COR-L47 (cell line): ENCODE data around the gene ATF1.
"Not testable (repeated sequence)": the region's sequence is repeated elsewhere in the genome, so short reads cannot be mapped to it uniquely, and the experiment has no call there.

Experiments used
- DNase-seq: peaks from one replicate; lab custom pipeline; 2025; lab: John Stamatoyannopoulos, UW

The ATF1 gene

GRCh38 chr12:50799908-50800307 is 36.0 kb downstream of the ATF1 start:
- no peak for DNase-seq

GRCh38 chr12:50803230-50803875 is 39.5 kb downstream of the ATF1 start:
- no peak for DNase-seq

- no peak for DNase-seq
These were observed 42.3 kb downstream of the ATF1 start for GRCh38 chr12:50806176-50806575.

- not testable (repeated sequence) for DNase-seq
These were observed 45.2 kb downstream of the ATF1 start for GRCh38 chr12:50809131-50809530.

- not testable (repeated sequence) for DNase-seq
These were observed 51.0 kb downstream of the ATF1 start for GRCh38 chr12:50814921-50815320.

GRCh38 chr12:50820177-50820576 is 56.3 kb downstream of the ATF1 start:
- DNase-seq = no peak

- DNase-seq = no peak
These were observed 58.2 kb downstream of the ATF1 start for GRCh38 chr12:50822082-50822481.

- DNase-seq = not testable (repeated sequence)
These were observed 59.8 kb downstream of the ATF1 start for GRCh38 chr12:50823724-50824123.

- DNase-seq = no peak
These were observed 61.0 kb downstream of the ATF1 start for GRCh38 chr12:50824914-50825313.

- peak; percentile 18 for DNase-seq
These were observed 61.5 kb downstream of the ATF1 start for GRCh38 chr12:50825372-50825838.

GRCh38 chr12:50828121-50828520 is 64.2 kb downstream of the ATF1 start:
- DNase-seq = no peak

GRCh38 chr12:50828886-50829285 is 65.0 kb downstream of the ATF1 start:
- no peak for DNase-seq

- not testable (repeated sequence) for DNase-seq
These were observed 69.9 kb downstream of the ATF1 start for GRCh38 chr12:50833801-50834200.

GRCh38 chr12:50839042-50839441 is 75.1 kb downstream of the ATF1 start:
- no peak for DNase-seq

- DNase-seq = no peak
These were observed 77.0 kb downstream of the ATF1 start for GRCh38 chr12:50840809-50841487.

- no peak for DNase-seq
These were observed 78.0 kb downstream of the ATF1 start for GRCh38 chr12:50841716-50842531.

GRCh38 chr12:50842637-50843493 is 79.0 kb downstream of the ATF1 start, which contains the start of gene TMPRSS12:
Gene TMPRSS12 (plus strand): TSS chr12:50842926. CDS start chr12:50842965, 39 bp downstream.
- no peak for DNase-seq

- DNase-seq = no peak
These were observed 81.2 kb downstream of the ATF1 start for GRCh38 chr12:50845021-50845647.

GRCh38 chr12:50848963-50849362 is 85.1 kb downstream of the ATF1 start:
- no peak for DNase-seq

GRCh38 chr12:50855218-50855617 is 91.3 kb downstream of the ATF1 start:
- not testable (repeated sequence) for DNase-seq

GRCh38 chr12:50855679-50856078 is 91.8 kb downstream of the ATF1 start:
- not testable (repeated sequence) for DNase-seq
